HepG2 (cell line): ENCODE measurements around the gene HIPK2. TPM values are rescaled to one million over a fixed set of nuclear protein-coding genes. Genes with fewer than 3 reads are reported as not detected.

ENCODE experiments used
- ATAC-seq: fragments of 200-7000 bp; cut with Tn5 transposase; 3 replicates; pipeline ENCODE4 v1.9.1; 2020; ENCODE audit warnings: mild to moderate bottlenecking, moderate library complexity
- BruUV-seq: library from RNA; stranded (reverse); fragments of 400-500 nt; replicated peaks from 2 replicates; lab custom pipeline; 2021; lab: Mats Ljungman, UMichigan
- CTCF ChIA-PET: fragments of 300-600 bp; formaldehyde crosslinking; extraction: SDS; loops from one replicate; lab custom pipeline; 2021; ENCODE audit warnings: low total read pairs, inconsistent platforms, low intra/inter-chr PET ratio; lab: Yijun Ruan, JAX
- POLR2A ChIA-PET: fragments of 350-600 bp; sonication (Branson Sonifier 250); formaldehyde crosslinking; loops from one replicate; lab custom pipeline; 2020; ENCODE audit warnings: antibody characterized with exemption, inconsistent platforms; lab: Yijun Ruan, JAX
- DNase-seq: peaks from one replicate; pipeline ENCODE4 v3.0.0-alpha.2; 2015; ENCODE audit warnings: low spot score
- FAIRE-seq: peaks from 3 replicates; lab custom pipeline; 2011; peaks lifted over from hg19 to GRCh38; lab: Jason Lieb, UNC
- H2AFZ ChIP-seq: one replicate; pipeline ENCODE4 v1.6.1; 2011; ENCODE audit warnings: low read length, inconsistent platforms
- H3K27ac ChIP-seq: fragments of 300-600 bp; 3 replicates; pipeline ENCODE4 v1.8.0; 2011; ENCODE audit warnings: mixed run types, mild to moderate bottlenecking, mixed read lengths, low read length, inconsistent platforms; ENCODE audit not compliant: insufficient read depth; ENCODE audit errors: extremely low read length
- H3K27me3 ChIP-seq, 2 experiments: fragments of 200-600 bp in 1 of 2; 2 replicates in 1 of 2; 3 replicates in 1 of 2; pipeline versions ENCODE4 v1.6.0 to v1.8.0; 2011; ENCODE audit warnings: low read length in 2 of 2, mild to moderate bottlenecking in 2 of 2, moderate library complexity in 2 of 2, inconsistent platforms in 1 of 2; ENCODE audit not compliant: insufficient read depth in 2 of 2, control insufficient read depth in 1 of 2
- H3K36me3 ChIP-seq, 2 experiments: fragments of 200-600 bp in 1 of 2; replicated peaks in 1 of 2; 2 replicates in 1 of 2; 3 replicates in 1 of 2; pipeline versions ENCODE4 v1.5.1 to v1.8.0; 2011; ENCODE audit warnings: low read length in 2 of 2, inconsistent platforms in 1 of 2; ENCODE audit not compliant: insufficient read depth in 2 of 2, control insufficient read depth in 1 of 2
- H3K4me1 ChIP-seq: 2 replicates; pipeline ENCODE4 v1.5.1; 2012; ENCODE audit warnings: low read length, inconsistent platforms; ENCODE audit not compliant: insufficient read depth
- H3K4me2 ChIP-seq: 2 replicates; pipeline ENCODE4 v1.6.0; 2011; ENCODE audit warnings: low read depth, low read length, inconsistent platforms
- H3K4me3 ChIP-seq, 3 experiments: fragments of 200-600 bp in 1 of 3; sonication (generic), shearing (Covaris generic) in 1 of 3; replicated peaks in 1 of 3; 2 replicates each; pipeline ENCODE4 v1.5.1; 2011 to 2016; ENCODE audit warnings: low read length in 3 of 3, inconsistent platforms in 2 of 3, low read depth in 2 of 3, mild to moderate bottlenecking in 2 of 3, control low read depth in 1 of 3, mixed read lengths in 1 of 3; ENCODE audit not compliant: insufficient read depth in 1 of 3
- H3K79me2 ChIP-seq: one replicate; pipeline ENCODE4 v1.6.1; 2011; ENCODE audit warnings: low read length, inconsistent platforms; ENCODE audit not compliant: insufficient read depth
- H3K9ac ChIP-seq: 2 replicates; pipeline ENCODE4 v1.6.0; 2011; ENCODE audit warnings: mild to moderate bottlenecking, low read depth, low read length, inconsistent platforms; ENCODE audit not compliant: insufficient read depth
- H3K9me3 ChIP-seq: 2 replicates; pipeline ENCODE4 v1.5.1; 2012; ENCODE audit warnings: mild to moderate bottlenecking, low read length
- H4K20me1 ChIP-seq: 2 replicates; pipeline ENCODE4 v1.6.0; 2011; ENCODE audit warnings: inconsistent platforms, mild to moderate bottlenecking, low read length, moderate library complexity; ENCODE audit not compliant: insufficient read depth
- DPF2 ChIP-seq: sonication (generic); formaldehyde crosslinking; IDR thresholded peaks from 2 replicates; pipeline ENCODE4 v1.4.0; 2020; ENCODE audit warnings: mild to moderate bottlenecking, low read depth, missing genetic modification reagents, borderline replicate concordance
- FOXJ3 ChIP-seq: sonication (generic); formaldehyde crosslinking; IDR thresholded peaks from 2 replicates; pipeline ENCODE4 v1.4.0; 2020; ENCODE audit warnings: missing genetic modification reagents, mild to moderate bottlenecking, borderline replicate concordance
- SKI ChIP-seq: fragments of 450-650 bp; IDR thresholded peaks from one replicate; pipeline ENCODE4 v1.6.1; 2018; ENCODE audit warnings: mild to moderate bottlenecking; ENCODE audit not compliant: partially characterized antibody
- TBX3 ChIP-seq: fragments of 450-650 bp; IDR thresholded peaks from 2 replicates; pipeline ENCODE4 v1.6.1; 2017; ENCODE audit warnings: antibody characterized with exemption, mild to moderate bottlenecking, inconsistent platforms, borderline replicate concordance
- ZEB1 ChIP-seq: IDR thresholded peaks from 2 replicates; pipeline ENCODE4 v1.6.1; 2012; ENCODE audit warnings: mild to moderate bottlenecking, low read depth, inconsistent platforms; ENCODE audit not compliant: insufficient replicate concordance
- ZNF24 ChIP-seq: fragments of 450-650 bp; IDR thresholded peaks from 2 replicates; pipeline ENCODE4 v1.6.1; 2017; ENCODE audit warnings: antibody characterized with exemption, mild to moderate bottlenecking
- WGBS: methylation state at CpG from one replicate; pipeline ENCODE4 v1.1.6; 2017; ENCODE audit warnings: low lambda C conversion rate; 5-methylcytosine and 5-hydroxymethylcytosine counted together
- in situ Hi-C: cut with HindIII; loops from 2 replicates; pipeline ENCODE4 v1.10.0; 2017; ENCODE audit warnings: low pct_unique_long_range_greater_than_20kb; ENCODE audit not compliant: extremely low pct_ligation_motif_present
- intact Hi-C: fragments of 100-400 bp; cut with micrococcal nuclease; formaldehyde crosslinking; loops from one replicate; pipeline ENCODE4 v1.10.0; 2022; ENCODE audit not compliant: unreplicated experiment
- polyA plus RNA-seq, 8 experiments: library from polyadenylated mRNA; depleted of rRNA in 3 of 8; stranded (reverse) in 7 of 8; unstranded in 1 of 8; fragments of >200 nt; fragmentation: Illumina TruSeq in 4 of 8; extraction: Trizol in 4 of 8; gene quantifications; 2 replicates each; pipeline versions ENCODE4 v1.2.1 to v1.2.3, GENCODE V29; 2011 to 2016; ENCODE audit warnings: low read depth in 4 of 8, missing spikeins in 1 of 8, mixed read lengths in 1 of 8; ENCODE audit not compliant: insufficient read depth in 1 of 8
- total RNA-seq, 5 experiments: library from RNA; depleted of rRNA; stranded (reverse); fragments of >200 nt; fragmentation: Illumina TruSeq; extraction: Trizol; gene quantifications; 2 replicates each; pipeline ENCODE4 v1.2.3, GENCODE V29; 2016; ENCODE audit warnings: low read depth in 1 of 5
- TF ChIP-seq, protein P1 (sequence below), 2 experiments: IDR thresholded peaks; 2 replicates each; pipeline ENCODE4 v1.6.1; 2011 to 2012; ENCODE audit warnings: low read length in 2 of 2, borderline replicate concordance in 1 of 2, low read depth in 1 of 2, mild to moderate bottlenecking in 1 of 2, moderate library complexity in 1 of 2
- TF ChIP-seq, protein P2 (sequence below): IDR thresholded peaks from 2 replicates; pipeline ENCODE4 v1.6.1; 2016; ENCODE audit warnings: missing compliant biosample characterization, missing genetic modification reagents, borderline replicate concordance
- TF ChIP-seq, protein P3 (sequence below): sonication (generic); formaldehyde crosslinking; IDR thresholded peaks from 2 replicates; pipeline ENCODE4 v1.5.0; 2020; ENCODE audit warnings: missing genetic modification reagents
- TF ChIP-seq, protein P4 (sequence below): sonication (generic); formaldehyde crosslinking; IDR thresholded peaks from 2 replicates; pipeline ENCODE4 v1.4.0; 2020; ENCODE audit warnings: mild to moderate bottlenecking, low read depth, missing genetic modification reagents

HIPK2 gene
- total and polyA plus RNA-seq, 2 of the 13 experiments (the other 11 are each of a cell fraction or from before 2014, with no cell fraction given) = 14.4 to 20.2 TPM

GRCh38 chr7:139808846-139809442 lies 31.1 kb upstream of the HIPK2 start:
- intact Hi-C loops (no loop called here), in situ Hi-C loops (no loop called here)
- no peak overlapping the region for H3K4me2 ChIP-seq
- no peaks in the 10 kb centered on the region for H3K27me3 ChIP-seq
- FAIRE-seq (no peak), DNase-seq (no peak), ATAC-seq (no peak)
- POLR2A ChIA-PET = no interaction called here
- no peak overlapping the region for H3K4me3 ChIP-seq
- H3K79me2 ChIP-seq = no peaks in the 10 kb centered on the region
- H3K4me1 ChIP-seq = peaks cover 15% of the 10 kb centered on the region
- no TSS peak for BruUV-seq
- H2AFZ ChIP-seq = no peak overlapping the region
- no peak overlapping the region for H3K9ac ChIP-seq
- CTCF ChIA-PET = no interaction called here
- no peaks in the 10 kb centered on the region for H3K36me3 ChIP-seq
- H3K27ac ChIP-seq = no peak overlapping the region
- H4K20me1 ChIP-seq = no peaks in the 10 kb centered on the region
- H3K9me3 ChIP-seq = peaks cover 5% of the 10 kb centered on the region
- TF ChIP-seq, protein P1, sequence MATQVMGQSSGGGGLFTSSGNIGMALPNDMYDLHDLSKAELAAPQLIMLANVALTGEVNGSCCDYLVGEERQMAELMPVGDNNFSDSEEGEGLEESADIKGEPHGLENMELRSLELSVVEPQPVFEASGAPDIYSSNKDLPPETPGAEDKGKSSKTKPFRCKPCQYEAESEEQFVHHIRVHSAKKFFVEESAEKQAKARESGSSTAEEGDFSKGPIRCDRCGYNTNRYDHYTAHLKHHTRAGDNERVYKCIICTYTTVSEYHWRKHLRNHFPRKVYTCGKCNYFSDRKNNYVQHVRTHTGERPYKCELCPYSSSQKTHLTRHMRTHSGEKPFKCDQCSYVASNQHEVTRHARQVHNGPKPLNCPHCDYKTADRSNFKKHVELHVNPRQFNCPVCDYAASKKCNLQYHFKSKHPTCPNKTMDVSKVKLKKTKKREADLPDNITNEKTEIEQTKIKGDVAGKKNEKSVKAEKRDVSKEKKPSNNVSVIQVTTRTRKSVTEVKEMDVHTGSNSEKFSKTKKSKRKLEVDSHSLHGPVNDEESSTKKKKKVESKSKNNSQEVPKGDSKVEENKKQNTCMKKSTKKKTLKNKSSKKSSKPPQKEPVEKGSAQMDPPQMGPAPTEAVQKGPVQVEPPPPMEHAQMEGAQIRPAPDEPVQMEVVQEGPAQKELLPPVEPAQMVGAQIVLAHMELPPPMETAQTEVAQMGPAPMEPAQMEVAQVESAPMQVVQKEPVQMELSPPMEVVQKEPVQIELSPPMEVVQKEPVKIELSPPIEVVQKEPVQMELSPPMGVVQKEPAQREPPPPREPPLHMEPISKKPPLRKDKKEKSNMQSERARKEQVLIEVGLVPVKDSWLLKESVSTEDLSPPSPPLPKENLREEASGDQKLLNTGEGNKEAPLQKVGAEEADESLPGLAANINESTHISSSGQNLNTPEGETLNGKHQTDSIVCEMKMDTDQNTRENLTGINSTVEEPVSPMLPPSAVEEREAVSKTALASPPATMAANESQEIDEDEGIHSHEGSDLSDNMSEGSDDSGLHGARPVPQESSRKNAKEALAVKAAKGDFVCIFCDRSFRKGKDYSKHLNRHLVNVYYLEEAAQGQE (IDR thresholded peaks at IDR 0.05; ENCODE audit: borderline replicate concordance in 1 of 2, low read depth in 1 of 2, low read length in 2 of 2) = no peak

GRCh38 chr7:139808427-139808826 lies 30.6 kb upstream of the HIPK2 start:
- in situ Hi-C loops = no loop called here
- 73% methylated on average over 3 of the region's 3 CpGs for WGBS
- H3K9me3 ChIP-seq = peaks cover 10% of the 10 kb centered on the region
- H3K4me3 ChIP-seq = no peak overlapping the region
- no TSS peak for BruUV-seq
- H3K36me3 ChIP-seq = no peaks in the 10 kb centered on the region
- no peaks in the 10 kb centered on the region for H3K27me3 ChIP-seq
- ChIA-PET CTCF (no interaction called here), POLR2A (no interaction called here)
- no peak overlapping the region for H3K27ac ChIP-seq
- H2AFZ ChIP-seq = no peak overlapping the region
- ATAC-seq (no peak), FAIRE-seq (no peak), DNase-seq (no peak)
- no peaks in the 10 kb centered on the region for H3K79me2 ChIP-seq
- no peaks in the 10 kb centered on the region for H4K20me1 ChIP-seq
- intact Hi-C loops = no loop called here
- peaks cover 15% of the 10 kb centered on the region for H3K4me1 ChIP-seq
- H3K9ac ChIP-seq = no peak overlapping the region
- no peak for TF ChIP-seq TBX3
- TF ChIP-seq, protein P2, sequence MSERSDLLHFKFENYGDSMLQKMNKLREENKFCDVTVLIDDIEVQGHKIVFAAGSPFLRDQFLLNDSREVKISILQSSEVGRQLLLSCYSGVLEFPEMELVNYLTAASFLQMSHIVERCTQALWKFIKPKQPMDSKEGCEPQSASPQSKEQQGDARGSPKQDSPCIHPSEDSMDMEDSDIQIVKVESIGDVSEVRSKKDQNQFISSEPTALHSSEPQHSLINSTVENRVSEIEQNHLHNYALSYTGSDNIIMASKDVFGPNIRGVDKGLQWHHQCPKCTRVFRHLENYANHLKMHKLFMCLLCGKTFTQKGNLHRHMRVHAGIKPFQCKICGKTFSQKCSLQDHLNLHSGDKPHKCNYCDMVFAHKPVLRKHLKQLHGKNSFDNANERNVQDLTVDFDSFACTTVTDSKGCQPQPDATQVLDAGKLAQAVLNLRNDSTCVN (CRISPR knock-in tag) = no peak
- TF ChIP-seq DPF2 = no peak
- no peak for TF ChIP-seq SKI
- TF ChIP-seq, protein P3, sequence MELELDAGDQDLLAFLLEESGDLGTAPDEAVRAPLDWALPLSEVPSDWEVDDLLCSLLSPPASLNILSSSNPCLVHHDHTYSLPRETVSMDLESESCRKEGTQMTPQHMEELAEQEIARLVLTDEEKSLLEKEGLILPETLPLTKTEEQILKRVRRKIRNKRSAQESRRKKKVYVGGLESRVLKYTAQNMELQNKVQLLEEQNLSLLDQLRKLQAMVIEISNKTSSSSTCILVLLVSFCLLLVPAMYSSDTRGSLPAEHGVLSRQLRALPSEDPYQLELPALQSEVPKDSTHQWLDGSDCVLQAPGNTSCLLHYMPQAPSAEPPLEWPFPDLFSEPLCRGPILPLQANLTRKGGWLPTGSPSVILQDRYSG (CRISPR knock-in tag) = no peak
- no peak for TF ChIP-seq ZEB1
- TF ChIP-seq FOXJ3 (CRISPR knock-in tag) = no peak
- TF ChIP-seq, protein P4, sequence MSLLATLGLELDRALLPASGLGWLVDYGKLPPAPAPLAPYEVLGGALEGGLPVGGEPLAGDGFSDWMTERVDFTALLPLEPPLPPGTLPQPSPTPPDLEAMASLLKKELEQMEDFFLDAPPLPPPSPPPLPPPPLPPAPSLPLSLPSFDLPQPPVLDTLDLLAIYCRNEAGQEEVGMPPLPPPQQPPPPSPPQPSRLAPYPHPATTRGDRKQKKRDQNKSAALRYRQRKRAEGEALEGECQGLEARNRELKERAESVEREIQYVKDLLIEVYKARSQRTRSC = no peak
- TF ChIP-seq ZNF24 = no peak
- TF ChIP-seq, all 625 proteins: peak for 0
- no peak overlapping the region for H3K4me2 ChIP-seq
